HepG2 (cell line): ENCODE measurements around the gene USH2A. TPM values are rescaled to one million over a fixed set of nuclear protein-coding genes. Genes with fewer than 3 reads are reported as not detected.

ENCODE experiments used
- ATAC-seq: fragments of 200-7000 bp; cut with Tn5 transposase; 3 replicates; pipeline ENCODE4 v1.9.1; 2020; ENCODE audit warnings: mild to moderate bottlenecking, moderate library complexity
- BruUV-seq: library from RNA; stranded (reverse); fragments of 400-500 nt; replicated peaks from 2 replicates; lab custom pipeline; 2021; lab: Mats Ljungman, UMichigan
- CTCF ChIA-PET: fragments of 300-600 bp; formaldehyde crosslinking; extraction: SDS; loops from one replicate; lab custom pipeline; 2021; ENCODE audit warnings: low total read pairs, inconsistent platforms, low intra/inter-chr PET ratio; lab: Yijun Ruan, JAX
- POLR2A ChIA-PET: fragments of 350-600 bp; sonication (Branson Sonifier 250); formaldehyde crosslinking; loops from one replicate; lab custom pipeline; 2020; ENCODE audit warnings: antibody characterized with exemption, inconsistent platforms; lab: Yijun Ruan, JAX
- DNase-seq: peaks from one replicate; pipeline ENCODE4 v3.0.0-alpha.2; 2015; ENCODE audit warnings: low spot score
- FAIRE-seq: peaks from 3 replicates; lab custom pipeline; 2011; peaks lifted over from hg19 to GRCh38; lab: Jason Lieb, UNC
- H2AFZ ChIP-seq: one replicate; pipeline ENCODE4 v1.6.1; 2011; ENCODE audit warnings: low read length, inconsistent platforms
- H3K27ac ChIP-seq: fragments of 300-600 bp; 3 replicates; pipeline ENCODE4 v1.8.0; 2011; ENCODE audit warnings: mixed run types, mild to moderate bottlenecking, mixed read lengths, low read length, inconsistent platforms; ENCODE audit not compliant: insufficient read depth; ENCODE audit errors: extremely low read length
- H3K27me3 ChIP-seq, 2 experiments: fragments of 200-600 bp in 1 of 2; 2 replicates in 1 of 2; 3 replicates in 1 of 2; pipeline versions ENCODE4 v1.6.0 to v1.8.0; 2011; ENCODE audit warnings: low read length in 2 of 2, mild to moderate bottlenecking in 2 of 2, moderate library complexity in 2 of 2, inconsistent platforms in 1 of 2; ENCODE audit not compliant: insufficient read depth in 2 of 2, control insufficient read depth in 1 of 2
- H3K36me3 ChIP-seq, 2 experiments: fragments of 200-600 bp in 1 of 2; replicated peaks in 1 of 2; 2 replicates in 1 of 2; 3 replicates in 1 of 2; pipeline versions ENCODE4 v1.5.1 to v1.8.0; 2011; ENCODE audit warnings: low read length in 2 of 2, inconsistent platforms in 1 of 2; ENCODE audit not compliant: insufficient read depth in 2 of 2, control insufficient read depth in 1 of 2
- H3K4me1 ChIP-seq: 2 replicates; pipeline ENCODE4 v1.5.1; 2012; ENCODE audit warnings: low read length, inconsistent platforms; ENCODE audit not compliant: insufficient read depth
- H3K4me2 ChIP-seq: 2 replicates; pipeline ENCODE4 v1.6.0; 2011; ENCODE audit warnings: low read depth, low read length, inconsistent platforms
- H3K4me3 ChIP-seq, 3 experiments: fragments of 200-600 bp in 1 of 3; sonication (generic), shearing (Covaris generic) in 1 of 3; replicated peaks in 1 of 3; 2 replicates each; pipeline ENCODE4 v1.5.1; 2011 to 2016; ENCODE audit warnings: low read length in 3 of 3, inconsistent platforms in 2 of 3, low read depth in 2 of 3, mild to moderate bottlenecking in 2 of 3, control low read depth in 1 of 3, mixed read lengths in 1 of 3; ENCODE audit not compliant: insufficient read depth in 1 of 3
- H3K79me2 ChIP-seq: one replicate; pipeline ENCODE4 v1.6.1; 2011; ENCODE audit warnings: low read length, inconsistent platforms; ENCODE audit not compliant: insufficient read depth
- H3K9ac ChIP-seq: 2 replicates; pipeline ENCODE4 v1.6.0; 2011; ENCODE audit warnings: mild to moderate bottlenecking, low read depth, low read length, inconsistent platforms; ENCODE audit not compliant: insufficient read depth
- H3K9me3 ChIP-seq: 2 replicates; pipeline ENCODE4 v1.5.1; 2012; ENCODE audit warnings: mild to moderate bottlenecking, low read length
- H4K20me1 ChIP-seq: 2 replicates; pipeline ENCODE4 v1.6.0; 2011; ENCODE audit warnings: inconsistent platforms, mild to moderate bottlenecking, low read length, moderate library complexity; ENCODE audit not compliant: insufficient read depth
- ASH2L ChIP-seq: fragments of 300-600, 200-600 bp; sonication (generic); IDR thresholded peaks from 2 replicates; pipeline ENCODE4 v1.7.0; 2017; ENCODE audit warnings: low read depth, mild to moderate bottlenecking, moderate library complexity, mixed read lengths, low read length; ENCODE audit not compliant: insufficient read length
- RARA ChIP-seq: IDR thresholded peaks from 2 replicates; pipeline ENCODE4 v1.6.1; 2016; ENCODE audit warnings: missing genetic modification reagents, missing compliant biosample characterization
- RFXANK ChIP-seq: IDR thresholded peaks from 2 replicates; pipeline ENCODE4 v1.6.1; 2016
- THYN1 ChIP-seq: sonication (generic); formaldehyde crosslinking; IDR thresholded peaks from 2 replicates; pipeline ENCODE4 v1.8.1; 2023; ENCODE audit warnings: low read depth, mild to moderate bottlenecking, moderate library complexity, missing genetic modification reagents, borderline replicate concordance
- ZBTB3 ChIP-seq: sonication (generic); formaldehyde crosslinking; IDR thresholded peaks from 2 replicates; pipeline ENCODE4 v1.4.0; 2020; ENCODE audit warnings: low read depth, mild to moderate bottlenecking, moderate library complexity, missing genetic modification reagents, borderline replicate concordance
- ZBTB7A ChIP-seq: sonication (generic); formaldehyde crosslinking; IDR thresholded peaks from 2 replicates; pipeline ENCODE4 v1.8.0; 2022; ENCODE audit warnings: mild to moderate bottlenecking, missing genetic modification reagents
- ZNF569 ChIP-seq: sonication (generic); formaldehyde crosslinking; IDR thresholded peaks from 2 replicates; pipeline ENCODE4 v1.5.0; 2020; ENCODE audit warnings: mild to moderate bottlenecking, missing genetic modification reagents, moderate library complexity, borderline replicate concordance
- WGBS: methylation state at CpG from one replicate; pipeline ENCODE4 v1.1.6; 2017; ENCODE audit warnings: low lambda C conversion rate; 5-methylcytosine and 5-hydroxymethylcytosine counted together
- in situ Hi-C: cut with HindIII; loops from 2 replicates; pipeline ENCODE4 v1.10.0; 2017; ENCODE audit warnings: low pct_unique_long_range_greater_than_20kb; ENCODE audit not compliant: extremely low pct_ligation_motif_present
- intact Hi-C: fragments of 100-400 bp; cut with micrococcal nuclease; formaldehyde crosslinking; loops from one replicate; pipeline ENCODE4 v1.10.0; 2022; ENCODE audit not compliant: unreplicated experiment
- polyA plus RNA-seq, 8 experiments: library from polyadenylated mRNA; depleted of rRNA in 3 of 8; stranded (reverse) in 7 of 8; unstranded in 1 of 8; fragments of >200 nt; fragmentation: Illumina TruSeq in 4 of 8; extraction: Trizol in 4 of 8; gene quantifications; 2 replicates each; pipeline versions ENCODE4 v1.2.1 to v1.2.3, GENCODE V29; 2011 to 2016; ENCODE audit warnings: low read depth in 4 of 8, missing spikeins in 1 of 8, mixed read lengths in 1 of 8; ENCODE audit not compliant: insufficient read depth in 1 of 8
- total RNA-seq, 5 experiments: library from RNA; depleted of rRNA; stranded (reverse); fragments of >200 nt; fragmentation: Illumina TruSeq; extraction: Trizol; gene quantifications; 2 replicates each; pipeline ENCODE4 v1.2.3, GENCODE V29; 2016; ENCODE audit warnings: low read depth in 1 of 5

The USH2A gene
- total and polyA plus RNA-seq, 2 of the 13 experiments (the other 11 are each of a cell fraction or from before 2014, with no cell fraction given): 0.02 TPM; not detected in 1

- no peak overlapping the region for H3K4me3 ChIP-seq
- no TSS peak for BruUV-seq
- H3K4me2 ChIP-seq: no peak overlapping the region
- H3K27me3 ChIP-seq: no peaks in the 10 kb centered on the region
- CTCF ChIA-PET: no interaction called here
- H2AFZ ChIP-seq: no peak overlapping the region
- no peaks in the 10 kb centered on the region for H3K9me3 ChIP-seq
- DNase-seq (no peak), FAIRE-seq (no peak), ATAC-seq (no peak)
- intact Hi-C loops (no loop called here), in situ Hi-C loops (no loop called here)
- POLR2A ChIA-PET: no interaction called here
- H3K36me3 ChIP-seq: no peaks in the 10 kb centered on the region
- no peaks in the 10 kb centered on the region for H3K79me2 ChIP-seq
- H4K20me1 ChIP-seq: no peaks in the 10 kb centered on the region
- TF ChIP-seq ZBTB3 (CRISPR knock-in tag): no peak
- TF ChIP-seq RARA (CRISPR knock-in tag): no peak
- TF ChIP-seq ZNF569 (CRISPR knock-in tag): no peak
- TF ChIP-seq RFXANK (CRISPR knock-in tag): no peak
- no peak for TF ChIP-seq ZBTB7A (CRISPR knock-in tag)
- no peak for TF ChIP-seq THYN1 (CRISPR knock-in tag)
- H3K4me1 ChIP-seq: no peaks in the 10 kb centered on the region
- no peak overlapping the region for H3K27ac ChIP-seq
- no peak overlapping the region for H3K9ac ChIP-seq
- 0% methylated on average over 1 of the region's 1 CpG for WGBS
Observed at GRCh38 chr1:216176970-216177369, 246.3 kb downstream of the USH2A start.

DNA sequence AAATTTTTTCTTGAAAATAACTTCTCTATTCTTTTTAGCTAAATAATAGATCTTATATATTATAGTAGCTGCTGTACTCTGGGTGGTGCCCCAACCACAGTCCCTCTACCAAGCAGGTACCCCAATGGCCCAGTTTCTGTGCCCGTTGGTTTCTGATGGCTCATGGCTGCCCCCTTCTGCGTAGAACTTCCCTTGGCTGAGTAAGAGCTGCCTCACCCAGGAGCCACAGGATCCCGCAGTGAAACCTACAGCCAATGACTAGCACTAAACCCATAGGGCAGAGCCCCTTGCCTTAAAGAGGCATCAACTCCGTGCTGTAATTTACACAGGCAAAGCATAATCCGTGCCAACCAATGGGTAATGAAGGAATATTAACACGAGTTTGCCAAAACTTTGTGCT, 247.5 kb downstream of the USH2A start:
- Histone ChIP-seq H3K4me3 (no peak overlapping the region), H3K36me3 (no peaks in the 10 kb centered on the region), H2AFZ (no peak overlapping the region), H3K9ac (no peak overlapping the region), H3K4me1 (no peaks in the 10 kb centered on the region), H3K79me2 (no peaks in the 10 kb centered on the region), H3K27ac (no peak overlapping the region), H4K20me1 (no peaks in the 10 kb centered on the region), H3K9me3 (no peaks in the 10 kb centered on the region), H3K4me2 (no peak overlapping the region), H3K27me3 (no peaks in the 10 kb centered on the region)
- 0% methylated on average over 6 of the region's 6 CpGs for WGBS
- no peak for TF ChIP-seq ASH2L
- in situ Hi-C loops (no loop called here), intact Hi-C loops (no loop called here)
- no TSS peak for BruUV-seq
- ChIA-PET POLR2A (no interaction called here), CTCF (no interaction called here)
- DNase-seq: no peak
- ATAC-seq: no peak
- no peak for FAIRE-seq
